ENCODE results near the gene PRRG3.

DNA sequence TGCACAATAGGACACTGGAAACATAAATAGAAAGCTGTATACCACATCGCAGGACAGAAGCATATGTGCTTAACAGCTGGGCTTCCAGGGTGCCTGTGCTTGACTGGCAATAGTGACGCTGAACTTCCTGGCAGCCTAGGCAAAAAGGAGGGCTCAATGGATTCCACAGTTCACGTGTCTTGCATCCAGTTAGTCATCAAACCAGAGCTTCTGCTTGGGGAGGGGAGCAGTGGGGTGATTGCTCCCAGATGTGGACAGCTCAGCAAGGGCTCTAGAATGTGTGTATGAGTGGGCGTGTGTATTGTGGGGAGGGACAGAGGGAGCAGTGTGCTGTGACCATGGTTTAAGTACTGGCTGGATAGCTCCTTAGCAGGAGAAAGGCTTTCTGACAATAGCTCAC, 2.3 kb downstream of the PRRG3 start:
- TF ChIP-seq POLR2A (IDR thresholded peaks at IDR 0.05; ENCODE audit: extremely low read depth, insufficient read length): no peak
- TF ChIP-seq CTCF (IDR thresholded peaks at IDR 0.05; ENCODE audit: low read depth, low read length): no peak
